ENCODE results near the gene LRP5.

The LRP5 gene

GRCh38 chr11:68488623-68489022 lies 176.2 kb downstream of the LRP5 start:
- no peak for DNase-seq (ENCODE audit: low spot score)
- POLR2A ChIA-PET (ENCODE audit: low non-redundant PET), result no interaction called here
- H3K27ac ChIP-seq, result no peak overlapping the region
- no peak for TF ChIP-seq CTCF (conservative IDR thresholded peaks at IDR 0.05; ENCODE audit: low read depth)
- CTCF ChIA-PET, result interaction anchor here (0.7 kb wide), 1 partner anchor 21 kb away, joined by 3 read pairs; no protein-coding TSS in a partner anchor

- CTCF ChIA-PET, result interaction anchor here (0.6 kb wide), 1 partner anchor 976 kb away, joined by 8 read pairs; no protein-coding TSS in a partner anchor
- no peak for TF ChIP-seq CTCF (conservative IDR thresholded peaks at IDR 0.05; ENCODE audit: low read depth)
- H3K27ac ChIP-seq, result no peak overlapping the region
- POLR2A ChIA-PET (ENCODE audit: low non-redundant PET), result no interaction called here
- no peak for DNase-seq (ENCODE audit: low spot score)
Observed at GRCh38 chr11:68495220-68495729, 182.9 kb downstream of the LRP5 start.

GRCh38 chr11:68495872-68496271 lies 183.5 kb downstream of the LRP5 start:
- ChIA-PET POLR2A (ENCODE audit: low non-redundant PET) (no interaction called here), CTCF (interaction anchor here (0.6 kb wide), 1 partner anchor 976 kb away, joined by 8 read pairs; no protein-coding TSS in a partner anchor)
- no peak for DNase-seq (ENCODE audit: low spot score)
- no peak overlapping the region for H3K27ac ChIP-seq
- TF ChIP-seq CTCF (conservative IDR thresholded peaks at IDR 0.05; ENCODE audit: low read depth), result no peak

GRCh38 chr11:68497761-68498160 lies 185.4 kb downstream of the LRP5 start:
- POLR2A ChIA-PET (ENCODE audit: low non-redundant PET), result no interaction called here
- no peak overlapping the region for H3K27ac ChIP-seq
- CTCF ChIA-PET, result no interaction called here
- TF ChIP-seq CTCF (conservative IDR thresholded peaks at IDR 0.05; ENCODE audit: low read depth), result no peak
- DNase-seq (ENCODE audit: low spot score), result no peak

GRCh38 chr11:68498321-68498720 lies 185.9 kb downstream of the LRP5 start:
- DNase-seq (ENCODE audit: low spot score), result no peak
- TF ChIP-seq CTCF (conservative IDR thresholded peaks at IDR 0.05; ENCODE audit: low read depth), result no peak
- ChIA-PET CTCF (no interaction called here), POLR2A (ENCODE audit: low non-redundant PET) (no interaction called here)
- H3K27ac ChIP-seq, result no peak overlapping the region

Data from RWPE1 (cell line).